Esophagus squamous epithelium (tissue), 4 donors: ENCODE measurements around the gene DPH1.
"Not testable (repeated sequence)": the region's sequence is repeated elsewhere in the genome, so short reads cannot be mapped to it uniquely, and the experiment has no call there.

Experiments used
- CTCF ChIP-seq, 6 experiments: fragments of 450-650 bp in 4 of 6; fragments of 200-600 bp in 2 of 6; sonication (generic) in 2 of 6; IDR thresholded peaks; one replicate each; pipeline ENCODE4 v1.5.1; 2016 to 2019; ENCODE audit warnings: antibody characterized with exemption in 6 of 6, mild to moderate bottlenecking in 4 of 6, moderate library complexity in 4 of 6
- POLR2A ChIP-seq, 4 donors: fragments of 450-650 bp; IDR thresholded peaks; one replicate each; pipeline ENCODE4 v1.6.1; 2017; ENCODE audit warnings: antibody characterized with exemption in 4 of 4, mild to moderate bottlenecking in 4 of 4, moderate library complexity in 3 of 4

- TF ChIP-seq CTCF, POLR2A (IDR thresholded peaks at IDR 0.05): not testable (repeated sequence)
Measured at GRCh38 chr17:2013220-2013993, 16.5 kb upstream of the DPH1 start.
